K562 (cell line): ENCODE measurements around the gene ADGRB3. TPM values are rescaled to one million over a fixed set of nuclear protein-coding genes. Genes with fewer than 3 reads are reported as not detected.

Experiments used
- polyA plus RNA-seq, 8 experiments: library from polyadenylated mRNA; depleted of rRNA in 4 of 8; stranded (reverse) in 5 of 8; unstranded in 3 of 8; fragments of >200 nt; fragmentation: Nextera tagmentation in 2 of 8; fragmentation: Illumina TruSeq in 1 of 8; extraction: Ambion mirVana in 2 of 8; extraction: Trizol in 1 of 8; gene quantifications; 2 replicates each; pipeline versions ENCODE4 v1.2.1 to v1.2.3, GENCODE V29; 2011 to 2014; ENCODE audit warnings: inconsistent platforms in 1 of 8, missing spikeins in 1 of 8
- small RNA-seq: library from RNA; depleted of rRNA; stranded (forward); fragments of <200 nt; gene quantifications from one replicate; pipeline ENCODE3, GENCODE V24; 2014
- total RNA-seq, 7 experiments: library from RNA; depleted of rRNA in 6 of 7; stranded (reverse); fragments of >200 nt in 6 of 7; fragmentation: Illumina TruSeq in 2 of 7; extraction: Trizol in 2 of 7; gene quantifications; 2 replicates each; pipeline versions ENCODE4 v1.2.1 to v1.2.3, GENCODE V29; 2011 to 2021; ENCODE audit warnings: low replicate concordance in 1 of 7

Gene ADGRB3
- total and polyA plus RNA-seq, 9 of the 15 experiments (the other 6 are each of a cell fraction or from before 2014, with no cell fraction given): 0.90 to 7.8 (median 2.4) TPM

Small RNAs within 50 kb of the gene (small RNA-seq; reads per million reads assigned to genes)
- gene AL606923.1: not detected
